ENCODE data around the gene ZNF264. TPM values are rescaled to one million over a fixed set of nuclear protein-coding genes. Genes with fewer than 3 reads are reported as not detected.
"Not testable (repeated sequence)": the region's sequence is repeated elsewhere in the genome, so short reads cannot be mapped to it uniquely, and the experiment has no call there.

ZNF264 gene
- total RNA-seq, 2 donors from 2014 or later = 38.7 to 43.3 TPM

- not testable (repeated sequence) for H3K4me3 Mint-ChIP-seq; H3K27me3 Mint-ChIP-seq (ENCODE audit: low read depth); H3K4me1 Mint-ChIP-seq (ENCODE audit: low read depth); H3K27ac Mint-ChIP-seq
- ATAC-seq (replicated peaks in 1 of 2) (peak; percentile 83 to 97), DNase-seq (peak; percentile 26 to 33)
- H3K9me3 Mint-ChIP-seq = peaks cover 14 to 19% of the 10 kb centered on the region in 2 donors
- peaks cover 51 to 77% of the 10 kb centered on the region in 2 donors for H3K36me3 Mint-ChIP-seq (ENCODE audit: insufficient read depth in 2 of 2)
Observed at GRCh38 chr19:57253767-57254166, 62.5 kb downstream of the ZNF264 start.

- Mint-ChIP-seq H3K9me3 (peaks cover 19 to 36% of the 10 kb centered on the region in 2 donors), H3K4me3 (no peak overlapping the region)
Observed at GRCh38 chr19:57262044-57262443, 70.7 kb downstream of the ZNF264 start.

GRCh38 chr19:57263244-57263741 lies 72.0 kb downstream of the ZNF264 start:
- Mint-ChIP-seq H3K9me3 (peaks cover 19 to 35% of the 10 kb centered on the region in 2 donors), H3K27ac (no peak overlapping the region), H3K4me3 (no peak overlapping the region), H3K36me3 (ENCODE audit: insufficient read depth in 2 of 2) (peaks cover 30 to 53% of the 10 kb centered on the region in 2 donors), H3K27me3 (ENCODE audit: low read depth) (no peaks in the 10 kb centered on the region), H3K4me1 (ENCODE audit: low read depth) (no peaks in the 10 kb centered on the region)
- DNase-seq (no peak), ATAC-seq (replicated peaks in 1 of 2) (no peak)

More at GRCh38 chr19:57262044-57262443, 70.7 kb downstream of the ZNF264 start:
- peaks cover 31 to 56% of the 10 kb centered on the region in 2 donors for H3K36me3 Mint-ChIP-seq (ENCODE audit: insufficient read depth in 2 of 2)
- H3K27ac Mint-ChIP-seq = no peak overlapping the region
- no peak for ATAC-seq (replicated peaks in 1 of 2)
- no peaks in the 10 kb centered on the region for H3K4me1 Mint-ChIP-seq (ENCODE audit: low read depth)
- no peak for DNase-seq
- no peaks in the 10 kb centered on the region for H3K27me3 Mint-ChIP-seq (ENCODE audit: low read depth)

GRCh38 chr19:57267291-57267690 lies 76.0 kb downstream of the ZNF264 start:
- no peak for ATAC-seq (replicated peaks in 1 of 2)
- H3K9me3 Mint-ChIP-seq = peaks cover 11 to 18% of the 10 kb centered on the region in 2 donors
- H3K4me1 Mint-ChIP-seq (ENCODE audit: low read depth) = peaks cover 16% of the 10 kb centered on the region
- H3K4me3 Mint-ChIP-seq = no peak overlapping the region
- H3K36me3 Mint-ChIP-seq (ENCODE audit: insufficient read depth in 2 of 2) = peaks cover 14 to 31% of the 10 kb centered on the region in 2 donors
- no peaks in the 10 kb centered on the region for H3K27me3 Mint-ChIP-seq (ENCODE audit: low read depth)
- DNase-seq = no peak
- H3K27ac Mint-ChIP-seq = no peak overlapping the region

GRCh38 chr19:57269515-57270250 lies 78.4 kb downstream of the ZNF264 start:
- DNase-seq = no peak
- Mint-ChIP-seq H3K36me3 (ENCODE audit: insufficient read depth in 2 of 2) (peaks cover 13 to 36% of the 10 kb centered on the region in 2 donors), H3K27ac (peak overlapping the region; percentile 44), H3K4me3 (peak overlapping the region in 1 of 2 donors; percentile 49), H3K9me3 (peaks cover 10 to 15% of the 10 kb centered on the region in 2 donors), H3K4me1 (ENCODE audit: low read depth) (peaks cover 32% of the 10 kb centered on the region), H3K27me3 (ENCODE audit: low read depth) (no peaks in the 10 kb centered on the region)
- ATAC-seq (replicated peaks in 1 of 2) = peak; percentile 75 to 79

GRCh38 chr19:57271280-57271679 lies 80.0 kb downstream of the ZNF264 start:
- peaks cover 6 to 26% of the 10 kb centered on the region in 2 donors for H3K36me3 Mint-ChIP-seq (ENCODE audit: insufficient read depth in 2 of 2)
- no peaks in the 10 kb centered on the region for H3K27me3 Mint-ChIP-seq (ENCODE audit: low read depth)
- no peak for ATAC-seq (replicated peaks in 1 of 2)
- no peak for DNase-seq
- H3K27ac Mint-ChIP-seq = no peak overlapping the region
- H3K9me3 Mint-ChIP-seq = peaks cover 2 to 4% of the 10 kb centered on the region in 2 donors
- H3K4me3 Mint-ChIP-seq = no peak overlapping the region
- H3K4me1 Mint-ChIP-seq (ENCODE audit: low read depth) = peaks cover 32% of the 10 kb centered on the region

Other genes starting within 250 kb of the ZNF264 start
- gene USP29, start 71.5 kb upstream of the ZNF264 start, total RNA-seq = not detected
- gene ZIM3, start 46.3 kb upstream of the ZNF264 start, total RNA-seq = not detected
- gene DUXA, start 24.0 kb upstream of the ZNF264 start, total RNA-seq = not detected
- gene AURKC, start 39.5 kb downstream of the ZNF264 start, total RNA-seq = 1 to 10 TPM; 2.2 to 4.3 TPM
- 10 to 100 TPM; 14.4 to 16.2 TPM for gene ZNF805, start 49.1 kb downstream of the ZNF264 start, total RNA-seq
- 100 to 1,000 TPM; 114 to 129 TPM for gene ZNF460, start 89.0 kb downstream of the ZNF264 start, total RNA-seq
- 1 to 10 TPM; 8.4 to 9.0 TPM for gene ZNF543, start 129.0 kb downstream of the ZNF264 start, total RNA-seq
- gene ZNF304, start 159.8 kb downstream of the ZNF264 start, total RNA-seq = 1 to 10 TPM; 8.1 to 8.3 TPM
- 1 to 10 TPM; 7.3 to 8.5 TPM for gene TRAPPC2B, start 172.1 kb downstream of the ZNF264 start, total RNA-seq
- 1 to 10 TPM; 3.9 to 4.5 TPM for gene ZNF547, start 172.1 kb downstream of the ZNF264 start, total RNA-seq
- gene ZNF548, start 198.4 kb downstream of the ZNF264 start, total RNA-seq = 10 to 100 TPM; 40.4 to 62.8 TPM
- gene ZNF17, start 219.7 kb downstream of the ZNF264 start, total RNA-seq = 10 to 100 TPM; 11.0 to 12.0 TPM
- 10 to 100 TPM; 16.5 to 18.0 TPM for gene ZNF749, start 243.8 kb downstream of the ZNF264 start, total RNA-seq

Data from activated T-cell treated with anti-CD3 and anti-CD28 coated beads, Interleukin-2, amount 50 U/mL, for 72 hours (primary cell).